ENCODE measurements around the gene SIGLEC15. TPM values are rescaled to one million over a fixed set of nuclear protein-coding genes. Genes with fewer than 3 reads are reported as not detected.

Gene SIGLEC15
- total and polyA plus RNA-seq, 4 donors = 0.04 to 0.91 (median 0.68) TPM

DNA sequence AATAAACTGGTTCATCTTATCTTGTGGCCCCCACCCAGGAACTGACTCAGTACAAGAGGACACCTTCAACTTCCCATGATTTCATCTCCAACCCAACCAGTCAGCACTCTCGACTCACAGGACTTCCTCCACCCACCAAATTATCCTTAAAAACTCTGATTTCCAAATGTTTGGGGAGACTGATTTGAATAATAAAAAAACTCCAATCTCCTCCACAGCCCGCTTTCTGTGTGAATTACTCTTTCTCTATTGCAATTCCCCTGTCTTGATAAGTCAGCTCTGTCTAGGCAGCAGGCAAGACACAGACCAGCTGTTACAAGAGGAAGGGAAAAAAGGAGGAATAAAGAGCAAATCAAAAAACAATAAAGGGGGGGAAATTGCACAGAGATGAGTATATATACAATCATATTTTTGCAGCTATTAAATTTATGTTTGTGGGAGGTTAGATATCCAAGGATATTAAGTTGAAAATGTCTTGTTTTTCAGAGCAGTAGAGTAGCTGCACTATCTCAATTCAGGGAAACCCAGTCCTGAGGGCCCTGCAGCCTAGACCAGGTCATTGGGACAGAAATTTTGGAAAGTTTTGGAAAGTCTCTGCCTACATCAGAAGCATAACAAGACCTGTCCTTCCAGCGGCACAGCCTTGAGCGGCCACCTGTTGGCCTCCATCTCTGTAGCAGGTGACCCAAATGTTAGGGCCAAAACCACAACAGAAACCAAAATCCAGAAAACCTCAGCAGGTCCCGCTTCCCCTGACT lies 32.8 kb upstream of the SIGLEC15 start:
- H3K27ac ChIP-seq (ENCODE audit: low read depth in 1 of 2, low read length in 1 of 2) = no peak overlapping the region
- no peaks in the 10 kb centered on the region for H3K9me3 ChIP-seq (ENCODE audit: control insufficient read depth in 4 of 4, insufficient read depth in 3 of 4, low read length in 3 of 4)
- ATAC-seq (ENCODE audit: insufficient read depth, low FRiP score) (no peak), DNase-seq (no peak)
- H3K9ac ChIP-seq (ENCODE audit: insufficient read depth in 1 of 2, low read length in 2 of 2) = no peak overlapping the region
- no peak overlapping the region for H3K4me3 ChIP-seq
- H3K4me1 ChIP-seq (ENCODE audit: control insufficient read depth in 5 of 5, insufficient read depth in 5 of 5, low read length in 5 of 5) = no peaks in the 10 kb centered on the region
- H3K27me3 ChIP-seq (ENCODE audit: control insufficient read depth in 3 of 3, insufficient read depth in 3 of 3, low read length in 2 of 3) = no peaks in the 10 kb centered on the region
- TF ChIP-seq, protein P1, sequence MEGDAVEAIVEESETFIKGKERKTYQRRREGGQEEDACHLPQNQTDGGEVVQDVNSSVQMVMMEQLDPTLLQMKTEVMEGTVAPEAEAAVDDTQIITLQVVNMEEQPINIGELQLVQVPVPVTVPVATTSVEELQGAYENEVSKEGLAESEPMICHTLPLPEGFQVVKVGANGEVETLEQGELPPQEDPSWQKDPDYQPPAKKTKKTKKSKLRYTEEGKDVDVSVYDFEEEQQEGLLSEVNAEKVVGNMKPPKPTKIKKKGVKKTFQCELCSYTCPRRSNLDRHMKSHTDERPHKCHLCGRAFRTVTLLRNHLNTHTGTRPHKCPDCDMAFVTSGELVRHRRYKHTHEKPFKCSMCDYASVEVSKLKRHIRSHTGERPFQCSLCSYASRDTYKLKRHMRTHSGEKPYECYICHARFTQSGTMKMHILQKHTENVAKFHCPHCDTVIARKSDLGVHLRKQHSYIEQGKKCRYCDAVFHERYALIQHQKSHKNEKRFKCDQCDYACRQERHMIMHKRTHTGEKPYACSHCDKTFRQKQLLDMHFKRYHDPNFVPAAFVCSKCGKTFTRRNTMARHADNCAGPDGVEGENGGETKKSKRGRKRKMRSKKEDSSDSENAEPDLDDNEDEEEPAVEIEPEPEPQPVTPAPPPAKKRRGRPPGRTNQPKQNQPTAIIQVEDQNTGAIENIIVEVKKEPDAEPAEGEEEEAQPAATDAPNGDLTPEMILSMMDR (IDR thresholded peaks at IDR 0.05; ENCODE audit: control extremely low read depth, extremely low read depth) = no peak
- no peaks in the 10 kb centered on the region for H3K36me3 ChIP-seq (ENCODE audit: control insufficient read depth in 4 of 4, insufficient read depth in 4 of 4, low read length in 4 of 4)
- 83 to 86% methylated on average over 5 of the region's 5 CpGs for WGBS, 2 donors

DNA sequence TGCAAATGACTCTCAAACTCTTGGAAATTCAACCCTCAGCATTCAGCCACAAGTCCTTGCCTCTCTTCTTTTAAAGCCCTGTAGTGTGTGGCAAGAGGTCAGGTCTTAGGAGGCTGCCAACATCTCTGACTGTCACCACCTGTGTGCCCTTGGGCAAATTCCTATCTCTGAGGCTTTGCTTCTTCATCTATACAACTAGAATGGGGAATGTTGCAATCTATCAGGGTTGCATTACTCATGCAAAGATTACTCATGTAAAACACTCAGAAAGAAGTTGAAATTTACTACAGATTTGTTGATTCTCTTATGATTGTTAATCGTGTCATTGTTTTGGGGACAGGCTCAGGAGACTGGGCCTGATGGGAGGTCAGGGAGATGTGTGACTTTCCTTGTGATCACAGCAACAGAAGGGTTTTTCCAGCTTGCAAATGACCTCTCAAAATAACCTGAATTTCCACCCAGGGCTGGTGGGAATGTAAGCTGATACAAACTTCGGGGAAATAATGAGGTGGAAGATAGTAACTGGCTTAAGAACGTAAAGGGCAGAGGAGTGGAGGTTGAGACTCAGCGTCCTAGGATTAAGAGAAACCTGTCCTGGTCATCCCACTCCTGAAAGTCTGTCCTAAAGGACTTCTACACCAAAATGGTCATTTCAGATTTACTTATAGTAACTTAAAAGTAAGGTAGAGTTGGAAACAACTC lies 32.1 kb upstream of the SIGLEC15 start:
- 53 to 63% methylated on average over 4 of the region's 4 CpGs for WGBS, 2 donors
- Histone ChIP-seq H3K27ac (ENCODE audit: low read depth in 1 of 2, low read length in 1 of 2) (no peak overlapping the region), H3K27me3 (ENCODE audit: control insufficient read depth in 3 of 3, insufficient read depth in 3 of 3, low read length in 2 of 3) (no peaks in the 10 kb centered on the region), H3K9ac (ENCODE audit: insufficient read depth in 1 of 2, low read length in 2 of 2) (no peak overlapping the region), H3K4me1 (ENCODE audit: control insufficient read depth in 5 of 5, insufficient read depth in 5 of 5, low read length in 5 of 5) (no peaks in the 10 kb centered on the region), H3K36me3 (ENCODE audit: control insufficient read depth in 4 of 4, insufficient read depth in 4 of 4, low read length in 4 of 4) (no peaks in the 10 kb centered on the region), H3K9me3 (ENCODE audit: control insufficient read depth in 4 of 4, insufficient read depth in 3 of 4, low read length in 3 of 4) (no peaks in the 10 kb centered on the region), H3K4me3 (no peak overlapping the region)
- no peak for DNase-seq
- ATAC-seq (ENCODE audit: insufficient read depth, low FRiP score) = no peak
- TF ChIP-seq, protein P1 (IDR thresholded peaks at IDR 0.05; ENCODE audit: control extremely low read depth, extremely low read depth) = no peak

DNA sequence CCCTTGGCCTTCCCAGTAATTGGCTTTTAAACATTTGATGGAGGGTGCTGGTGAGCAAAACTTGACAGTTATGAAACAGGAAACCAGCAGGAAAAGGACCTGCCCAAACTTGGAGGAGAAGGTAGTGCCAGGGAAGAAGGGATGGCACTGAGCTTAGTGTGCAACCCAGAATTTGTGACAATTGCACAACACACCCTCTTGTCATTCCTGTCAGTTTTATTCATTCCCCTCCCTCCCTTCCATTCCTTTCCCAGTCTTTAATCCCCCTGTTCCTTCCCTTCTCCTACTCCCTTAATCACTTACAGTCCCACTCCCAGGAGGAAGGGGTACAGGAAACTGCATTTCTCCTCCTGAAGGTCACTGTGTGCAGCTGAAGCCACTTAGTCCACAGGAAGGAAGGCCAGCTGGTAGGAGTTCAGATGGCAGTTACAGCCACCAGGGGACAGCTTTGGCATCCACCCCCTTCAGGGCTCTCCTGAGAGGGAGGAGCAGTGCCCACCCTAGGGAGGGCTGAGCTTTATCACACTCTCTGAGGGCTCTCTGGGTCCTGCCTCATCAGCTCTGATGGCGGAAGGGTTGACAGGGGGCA lies 24.0 kb upstream of the SIGLEC15 start:
- TF ChIP-seq, protein P1 (IDR thresholded peaks at IDR 0.05; ENCODE audit: control extremely low read depth, extremely low read depth) = no peak

More for the DNA sequence above, 24.0 kb upstream of the SIGLEC15 start:
- DNase-seq = no peak
- 96 to 100% methylated on average over 1 of the region's 1 CpG for WGBS, 2 donors
- Histone ChIP-seq H3K4me1 (ENCODE audit: control insufficient read depth in 5 of 5, insufficient read depth in 5 of 5, low read length in 5 of 5) (no peaks in the 10 kb centered on the region), H3K9me3 (ENCODE audit: control insufficient read depth in 4 of 4, insufficient read depth in 3 of 4, low read length in 3 of 4) (peaks cover 0 to 4% (median 1%) of the 10 kb centered on the region in 4 donors), H3K4me3 (no peak overlapping the region), H3K27me3 (ENCODE audit: control insufficient read depth in 3 of 3, insufficient read depth in 3 of 3, low read length in 2 of 3) (no peaks in the 10 kb centered on the region), H3K27ac (ENCODE audit: low read depth in 1 of 2, low read length in 1 of 2) (no peak overlapping the region), H3K36me3 (ENCODE audit: control insufficient read depth in 4 of 4, insufficient read depth in 4 of 4, low read length in 4 of 4) (no peaks in the 10 kb centered on the region), H3K9ac (ENCODE audit: insufficient read depth in 1 of 2, low read length in 2 of 2) (no peak overlapping the region)
- no peak for ATAC-seq (ENCODE audit: insufficient read depth, low FRiP score)
